A673 (cell line): ENCODE data around the gene KLHL5. TPM values are rescaled to one million over a fixed set of nuclear protein-coding genes. Genes with fewer than 3 reads are reported as not detected.

Experiments
- BruUV-seq: library from RNA; stranded (reverse); fragments of 400-500 nt; replicated peaks from 2 replicates; lab custom pipeline; 2021; lab: Mats Ljungman, UMichigan
- CTCF ChIA-PET: fragments of 300-600 bp; sonication (Branson Sonifier 250); formaldehyde crosslinking; loops from one replicate; lab custom pipeline; 2022; ENCODE audit warnings: antibody characterized with exemption; lab: Charles Lee
- POLR2A ChIA-PET: fragments of 300-600 bp; sonication (Branson Sonifier 250); formaldehyde crosslinking; loops from one replicate; lab custom pipeline; 2022; ENCODE audit warnings: antibody characterized with exemption; ENCODE audit not compliant: low non-redundant PET; lab: Charles Lee
- DNase-seq: peaks from one replicate; pipeline ENCODE4 v3.0.0-alpha.2; 2015; ENCODE audit warnings: low spot score
- H3K27ac ChIP-seq: fragments of 200-600 bp; sonication (generic); 2 replicates; pipeline ENCODE4 v1.5.1; 2016; ENCODE audit warnings: mixed run types, low read depth, mild to moderate bottlenecking, mixed read lengths, antibody characterized with exemption, low read length; ENCODE audit not compliant: poor library complexity, severe bottlenecking
- H3K27me3 ChIP-seq: fragments of 200-600 bp; sonication (generic); replicated peaks from 2 replicates; pipeline ENCODE4 v1.6.1; 2017; ENCODE audit warnings: mixed run types, low read depth, mild to moderate bottlenecking, mixed read lengths, antibody characterized with exemption, low read length; ENCODE audit not compliant: insufficient read depth, poor library complexity
- H3K36me3 ChIP-seq: fragments of 200-600 bp; sonication (generic); 2 replicates; pipeline ENCODE4 v1.6.1; 2016; ENCODE audit warnings: mixed run types, mild to moderate bottlenecking, mixed read lengths, antibody characterized with exemption, low read length; ENCODE audit not compliant: insufficient read depth, poor library complexity, severe bottlenecking
- H3K4me1 ChIP-seq: fragments of 200-600 bp; sonication (generic); 2 replicates; pipeline ENCODE4 v1.6.1; 2017; ENCODE audit warnings: mixed run types, mild to moderate bottlenecking, mixed read lengths, antibody characterized with exemption, low read length; ENCODE audit not compliant: insufficient read depth, poor library complexity, severe bottlenecking
- H3K4me3 ChIP-seq: fragments of 200-600 bp; sonication (generic); 2 replicates; pipeline ENCODE4 v1.5.1; 2016; ENCODE audit warnings: low read depth, mixed run types, mild to moderate bottlenecking, mixed read lengths, low read length; ENCODE audit not compliant: poor library complexity, severe bottlenecking
- H3K9me3 ChIP-seq: fragments of 200-600 bp; sonication (generic); 2 replicates; pipeline ENCODE4 v1.6.1; 2016; ENCODE audit warnings: mixed run types, low read depth, mild to moderate bottlenecking, mixed read lengths, antibody characterized with exemption, low read length; ENCODE audit not compliant: poor library complexity, severe bottlenecking
- EZH2 ChIP-seq: fragments of 200-600 bp; sonication (generic); IDR thresholded peaks from 2 replicates; pipeline ENCODE4 v1.6.1; 2017; ENCODE audit warnings: borderline replicate concordance, low read depth, mild to moderate bottlenecking, mixed read lengths, antibody characterized with exemption, low read length; ENCODE audit not compliant: poor library complexity, severe bottlenecking
- intact Hi-C: fragments of 100-400 bp; cut with micrococcal nuclease; formaldehyde crosslinking; loops from one replicate; pipeline ENCODE4 v1.10.0; 2022; ENCODE audit not compliant: unreplicated experiment
- total RNA-seq: library from RNA; stranded (reverse); gene quantifications from 2 replicates; pipeline ENCODE4 v1.2.3, GENCODE V29; 2021
- TF ChIP-seq, protein P1 (sequence below): fragments of 300-800, 200-600 bp; sonication (generic); conservative IDR thresholded peaks from 2 replicates; pipeline ENCODE4 v1.5.1; 2017; ENCODE audit warnings: low read depth, mild to moderate bottlenecking, antibody characterized with exemption, low read length, moderate library complexity, mixed read lengths

The KLHL5 gene
- total RNA-seq, 1 experiment from 2014 or later, result 21.6 TPM

DNA sequence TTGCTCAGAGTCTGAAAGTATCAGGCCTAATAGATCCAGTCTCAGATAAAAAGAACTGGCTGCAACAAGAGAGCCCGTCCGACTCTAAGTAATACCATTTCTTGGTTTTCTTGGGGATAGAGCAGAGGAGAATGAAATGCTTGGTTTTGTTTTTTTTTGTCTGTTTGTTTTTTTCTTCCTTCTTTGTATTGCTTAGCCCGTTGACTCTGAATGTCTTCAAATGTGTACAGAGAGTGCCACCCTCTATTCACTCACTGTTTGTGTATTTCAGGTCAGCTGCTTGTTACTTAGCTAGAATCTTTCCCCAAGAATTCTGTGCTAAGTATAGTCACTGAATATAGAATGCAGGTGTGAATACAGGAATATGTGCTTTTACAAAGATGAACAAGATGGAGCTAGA, 24.1 kb upstream of the KLHL5 start:
- ChIA-PET POLR2A (no interaction called here), CTCF (no interaction called here)
- H3K36me3 ChIP-seq, result no peaks in the 10 kb centered on the region
- H3K27ac ChIP-seq, result no peak overlapping the region
- TF ChIP-seq, protein P1, sequence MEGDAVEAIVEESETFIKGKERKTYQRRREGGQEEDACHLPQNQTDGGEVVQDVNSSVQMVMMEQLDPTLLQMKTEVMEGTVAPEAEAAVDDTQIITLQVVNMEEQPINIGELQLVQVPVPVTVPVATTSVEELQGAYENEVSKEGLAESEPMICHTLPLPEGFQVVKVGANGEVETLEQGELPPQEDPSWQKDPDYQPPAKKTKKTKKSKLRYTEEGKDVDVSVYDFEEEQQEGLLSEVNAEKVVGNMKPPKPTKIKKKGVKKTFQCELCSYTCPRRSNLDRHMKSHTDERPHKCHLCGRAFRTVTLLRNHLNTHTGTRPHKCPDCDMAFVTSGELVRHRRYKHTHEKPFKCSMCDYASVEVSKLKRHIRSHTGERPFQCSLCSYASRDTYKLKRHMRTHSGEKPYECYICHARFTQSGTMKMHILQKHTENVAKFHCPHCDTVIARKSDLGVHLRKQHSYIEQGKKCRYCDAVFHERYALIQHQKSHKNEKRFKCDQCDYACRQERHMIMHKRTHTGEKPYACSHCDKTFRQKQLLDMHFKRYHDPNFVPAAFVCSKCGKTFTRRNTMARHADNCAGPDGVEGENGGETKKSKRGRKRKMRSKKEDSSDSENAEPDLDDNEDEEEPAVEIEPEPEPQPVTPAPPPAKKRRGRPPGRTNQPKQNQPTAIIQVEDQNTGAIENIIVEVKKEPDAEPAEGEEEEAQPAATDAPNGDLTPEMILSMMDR, result no peak
- no peak for TF ChIP-seq EZH2
- BruUV-seq, result no TSS peak
- no peaks in the 10 kb centered on the region for H3K9me3 ChIP-seq
- DNase-seq, result no peak
- H3K4me1 ChIP-seq, result no peaks in the 10 kb centered on the region
- H3K4me3 ChIP-seq, result no peak overlapping the region
- H3K27me3 ChIP-seq, result no peaks in the 10 kb centered on the region
- intact Hi-C loops, result no loop called here

DNA sequence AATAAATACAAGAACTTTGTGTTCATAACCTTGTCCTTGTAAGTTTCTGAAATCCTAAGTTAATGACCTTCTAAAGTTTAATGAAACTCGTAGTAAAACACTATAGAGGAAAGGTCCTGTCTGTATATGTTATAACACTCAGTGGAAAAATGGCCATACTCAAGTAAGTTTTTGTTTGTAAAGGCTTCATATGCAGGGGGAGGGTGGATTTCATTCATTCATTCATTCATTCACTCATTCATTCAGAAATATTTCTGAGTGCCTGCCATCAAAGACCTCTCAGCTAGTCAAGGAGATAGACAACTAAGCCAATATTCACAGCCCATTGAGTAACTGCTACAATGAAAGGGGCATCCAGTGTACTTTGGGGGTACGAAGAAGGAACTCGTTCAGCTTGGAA, 22.9 kb upstream of the KLHL5 start:
- no peak overlapping the region for H3K27ac ChIP-seq
- DNase-seq, result no peak
- ChIA-PET CTCF (no interaction called here), POLR2A (no interaction called here)
- H3K27me3 ChIP-seq, result no peaks in the 10 kb centered on the region
- TF ChIP-seq EZH2, result no peak
- TF ChIP-seq, protein P1, result no peak
- intact Hi-C loops, result no loop called here
- H3K9me3 ChIP-seq, result no peaks in the 10 kb centered on the region
- H3K36me3 ChIP-seq, result no peaks in the 10 kb centered on the region
- peaks cover 6% of the 10 kb centered on the region for H3K4me1 ChIP-seq
- BruUV-seq, result no TSS peak
- H3K4me3 ChIP-seq, result no peak overlapping the region

GRCh38 chr4:39042366-39042765, 19.7 kb upstream of the KLHL5 start:
- Histone ChIP-seq H3K36me3 (no peaks in the 10 kb centered on the region), H3K9me3 (no peaks in the 10 kb centered on the region), H3K4me1 (peaks cover 13% of the 10 kb centered on the region), H3K4me3 (no peak overlapping the region), H3K27me3 (no peaks in the 10 kb centered on the region), H3K27ac (no peak overlapping the region)
- TF ChIP-seq, protein P1, result no peak
- TF ChIP-seq EZH2, result no peak
- no peak for DNase-seq
- CTCF ChIA-PET, result no interaction called here
- BruUV-seq, result no TSS peak
- POLR2A ChIA-PET, result no interaction called here
- intact Hi-C loops, result no loop called here
